Gastrocnemius medialis (tissue), 4 donors: Measurements from ENCODE around the gene ZNF354B. TPM values are rescaled to one million over a fixed set of nuclear protein-coding genes. Genes with fewer than 3 reads are reported as not detected.
"Not testable (repeated sequence)": the region's sequence is repeated elsewhere in the genome, so short reads cannot be mapped to it uniquely, and the experiment has no call there.

Source experiments
- ATAC-seq, 2 donors: fragments of 150-250 bp; one replicate each; pipeline ENCODE4 v1.9.1; 2016
- DNase-seq, 2 donors: peaks; one replicate each; pipeline ENCODE4 v3.0.0-alpha.2; 2019
- H3K27ac ChIP-seq, 4 donors: fragments of 200-600 bp; sonication (generic); 1 replicate in 1 of 4; 2 replicates in 3 of 4; pipeline ENCODE4 v1.5.1; 2016 to 2018; ENCODE audit warnings: mild to moderate bottlenecking in 2 of 4, moderate library complexity in 1 of 4
- H3K27me3 ChIP-seq, 3 donors: fragments of 200-600 bp; sonication (generic) in 2 of 3; 1 replicate in 1 of 3; 2 replicates in 2 of 3; pipeline versions ENCODE4 v1.5.1 to v1.6.0; 2016 to 2019; ENCODE audit warnings: mild to moderate bottlenecking in 1 of 3, moderate library complexity in 1 of 3
- H3K36me3 ChIP-seq, 2 donors: fragments of 200-600 bp; sonication (generic) in 1 of 2; one replicate each; pipeline ENCODE4 v1.5.1; 2017 to 2018
- H3K4me1 ChIP-seq, 2 donors: fragments of 200-600 bp; sonication (generic) in 1 of 2; one replicate each; pipeline ENCODE4 v1.5.1; 2016 to 2017; ENCODE audit warnings: mild to moderate bottlenecking in 2 of 2
- H3K4me3 ChIP-seq, 4 donors: fragments of 200-600 bp; sonication (generic) in 3 of 4; 1 replicate in 1 of 4; 2 replicates in 3 of 4; pipeline ENCODE4 v1.5.1; 2016 to 2019; ENCODE audit warnings: mild to moderate bottlenecking in 2 of 4
- H3K9me3 ChIP-seq, 3 donors: fragments of 200-600 bp; sonication (generic) in 2 of 3; 1 replicate in 1 of 3; 2 replicates in 2 of 3; pipeline ENCODE4 v1.5.1; 2016 to 2019
- POLR2A ChIP-seq, 2 donors: fragments of 450-650 bp; IDR thresholded peaks; one replicate each; pipeline ENCODE4 v1.6.1; 2017; ENCODE audit warnings: antibody characterized with exemption in 2 of 2, mild to moderate bottlenecking in 2 of 2, moderate library complexity in 2 of 2
- in situ Hi-C, 4 donors: fragments of 200-750 bp; cut with MboI; loops; one replicate each; pipeline versions ENCODE4 v1.15.0 to v1.8.0; 2017; ENCODE audit warnings: low sequenced_read_pairs in 4 of 4
- intact Hi-C: fragments of 100-400 bp; cut with DNase I; formaldehyde crosslinking; loops from one replicate; pipeline ENCODE4 v1.15.1; 2023; ENCODE audit warnings: low total_unique reads
- total RNA-seq, 4 donors: library from RNA; depleted of rRNA; stranded (reverse); fragments of >200 nt; gene quantifications; one replicate each; pipeline versions ENCODE4 v1.1.0 to v1.2.3, GENCODE V29; 2016
- TF ChIP-seq, protein P1 (sequence below), 5 experiments: fragments of 450-650 bp in 3 of 5; fragments of 200-600 bp in 2 of 5; sonication (generic) in 2 of 5; IDR thresholded peaks in 4 of 5; conservative IDR thresholded peaks in 1 of 5; 1 replicate in 4 of 5; 2 replicates in 1 of 5; pipeline ENCODE4 v1.5.1; 2016 to 2019; ENCODE audit warnings: antibody characterized with exemption in 5 of 5, mild to moderate bottlenecking in 3 of 5, moderate library complexity in 3 of 5

Gene ZNF354B
- total RNA-seq, 4 donors from 2014 or later, result 4.4 to 11.3 (median 5.0) TPM

DNA sequence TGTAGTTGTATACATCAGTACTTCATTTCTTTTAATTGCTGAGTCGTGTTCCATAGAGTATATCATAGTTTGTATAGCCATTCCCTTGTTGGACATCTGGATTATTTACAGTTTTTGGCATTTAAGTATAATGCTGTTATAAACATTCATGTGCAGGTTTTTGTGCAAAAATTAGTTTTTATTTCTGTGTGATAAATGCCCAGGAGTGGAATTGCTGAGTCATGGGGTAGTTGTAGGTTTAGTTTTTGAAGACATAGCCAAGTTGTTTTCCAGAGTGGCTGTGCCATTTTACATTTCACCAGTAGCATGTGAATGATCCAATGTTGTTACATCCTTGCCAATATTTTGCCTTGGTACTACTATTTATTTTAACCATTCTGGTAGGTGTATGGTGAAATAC, 12.5 kb downstream of the ZNF354B start:
- Histone ChIP-seq H3K4me3 (no peak overlapping the region), H3K4me1 (no peaks in the 10 kb centered on the region), H3K36me3 (peaks cover 0 to 95% of the 10 kb centered on the region in 2 donors), H3K27ac (no peak overlapping the region), H3K27me3 (no peaks in the 10 kb centered on the region), H3K9me3 (peaks cover 0 to 18% (median 10%) of the 10 kb centered on the region in 3 donors)
- in situ Hi-C loops (loop anchor here in 1 of 4 donors (25.0 kb wide), 1 partner anchor 610 kb away; no protein-coding TSS in a partner anchor), intact Hi-C loops (no loop called here)
- DNase-seq, result no peak
- TF ChIP-seq, protein P1, sequence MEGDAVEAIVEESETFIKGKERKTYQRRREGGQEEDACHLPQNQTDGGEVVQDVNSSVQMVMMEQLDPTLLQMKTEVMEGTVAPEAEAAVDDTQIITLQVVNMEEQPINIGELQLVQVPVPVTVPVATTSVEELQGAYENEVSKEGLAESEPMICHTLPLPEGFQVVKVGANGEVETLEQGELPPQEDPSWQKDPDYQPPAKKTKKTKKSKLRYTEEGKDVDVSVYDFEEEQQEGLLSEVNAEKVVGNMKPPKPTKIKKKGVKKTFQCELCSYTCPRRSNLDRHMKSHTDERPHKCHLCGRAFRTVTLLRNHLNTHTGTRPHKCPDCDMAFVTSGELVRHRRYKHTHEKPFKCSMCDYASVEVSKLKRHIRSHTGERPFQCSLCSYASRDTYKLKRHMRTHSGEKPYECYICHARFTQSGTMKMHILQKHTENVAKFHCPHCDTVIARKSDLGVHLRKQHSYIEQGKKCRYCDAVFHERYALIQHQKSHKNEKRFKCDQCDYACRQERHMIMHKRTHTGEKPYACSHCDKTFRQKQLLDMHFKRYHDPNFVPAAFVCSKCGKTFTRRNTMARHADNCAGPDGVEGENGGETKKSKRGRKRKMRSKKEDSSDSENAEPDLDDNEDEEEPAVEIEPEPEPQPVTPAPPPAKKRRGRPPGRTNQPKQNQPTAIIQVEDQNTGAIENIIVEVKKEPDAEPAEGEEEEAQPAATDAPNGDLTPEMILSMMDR (IDR thresholded peaks at IDR 0.05 in 4 of 5, conservative IDR thresholded peaks at IDR 0.05 in 1 of 5), result no peak
- TF ChIP-seq POLR2A (IDR thresholded peaks at IDR 0.05), result no peak
- no peak for ATAC-seq

DNA sequence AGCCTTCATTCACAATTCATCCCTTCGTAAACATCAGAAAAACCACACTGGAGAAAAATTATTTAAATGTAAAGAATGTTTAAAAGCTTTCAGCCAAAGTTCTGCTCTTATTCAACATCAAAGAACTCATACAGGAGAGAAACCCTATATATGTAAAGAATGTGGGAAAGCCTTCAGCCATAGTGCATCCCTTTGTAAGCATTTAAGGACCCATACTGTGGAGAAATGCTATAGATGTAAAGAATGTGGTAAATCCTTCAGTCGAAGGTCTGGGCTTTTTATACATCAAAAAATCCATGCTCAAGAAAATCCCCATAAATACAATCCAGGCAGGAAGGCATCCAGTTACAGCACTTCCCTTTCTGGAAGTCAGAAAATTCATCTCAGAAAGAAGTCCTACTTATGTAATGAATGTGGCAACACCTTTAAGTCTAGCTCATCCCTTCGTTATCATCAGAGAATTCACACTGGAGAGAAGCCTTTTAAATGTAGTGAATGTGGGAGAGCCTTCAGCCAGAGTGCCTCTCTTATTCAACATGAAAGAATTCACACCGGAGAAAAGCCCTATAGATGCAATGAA, 23.5 kb downstream of the ZNF354B start:
- H3K27me3 ChIP-seq, H3K27ac ChIP-seq, intact Hi-C loops, DNase-seq, in situ Hi-C loops, ATAC-seq, H3K4me1 ChIP-seq: not testable (repeated sequence)
- H3K4me3 ChIP-seq, result peak overlapping the region in 1 of 4 donors; percentile 38
- H3K36me3 ChIP-seq, result peaks cover 10 to 93% of the 10 kb centered on the region in 2 donors
- peaks cover 6 to 56% (median 33%) of the 10 kb centered on the region in 3 donors for H3K9me3 ChIP-seq

DNA sequence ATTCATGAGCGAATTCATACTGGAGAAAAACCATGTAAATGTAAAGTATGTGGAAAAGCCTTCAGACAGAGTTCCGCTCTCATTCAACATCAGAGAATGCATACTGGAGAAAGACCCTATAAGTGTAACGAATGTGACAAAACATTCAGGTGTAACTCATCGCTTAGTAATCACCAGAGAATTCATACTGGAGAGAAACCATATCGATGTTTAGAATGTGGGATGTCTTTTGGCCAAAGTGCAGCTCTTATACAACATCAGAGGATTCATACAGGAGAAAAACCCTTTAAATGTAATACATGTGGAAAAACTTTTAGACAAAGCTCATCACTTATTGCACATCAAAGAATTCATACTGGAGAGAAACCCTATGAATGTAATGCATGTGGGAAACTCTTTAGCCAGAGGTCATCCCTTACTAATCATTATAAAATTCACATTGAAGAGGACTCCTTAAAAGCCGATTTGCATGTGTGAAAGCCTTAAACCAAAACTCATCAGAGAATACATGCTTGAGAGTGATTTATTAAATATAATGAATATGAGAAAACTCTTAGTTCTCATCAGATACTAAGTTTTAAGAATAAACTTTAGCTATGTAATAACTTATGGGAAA, 24.2 kb downstream of the ZNF354B start:
- TF ChIP-seq, protein P1 (IDR thresholded peaks at IDR 0.05 in 4 of 5, conservative IDR thresholded peaks at IDR 0.05 in 1 of 5), result no peak
- no peak for TF ChIP-seq POLR2A (IDR thresholded peaks at IDR 0.05)
- intact Hi-C loops, result no loop called here
- ATAC-seq, result no peak
- DNase-seq, result no peak
- Histone ChIP-seq H3K9me3 (peaks cover 6 to 62% (median 33%) of the 10 kb centered on the region in 3 donors), H3K27me3 (no peaks in the 10 kb centered on the region), H3K36me3 (peaks cover 10 to 99% of the 10 kb centered on the region in 2 donors), H3K4me3 (peak overlapping the region in 2 of 4 donors; percentile 5 to 21), H3K27ac (no peak overlapping the region), H3K4me1 (no peaks in the 10 kb centered on the region)
- in situ Hi-C loops, result no loop called here

GRCh38 chr5:178895615-178896571, 36.1 kb downstream of the ZNF354B start, which contains the start of gene ZFP2:
Gene ZFP2 (plus strand): TSS chr5:178895913. CDS start chr5:178931314, 35,401 bp downstream.
- intact Hi-C loops (no loop called here), in situ Hi-C loops (no loop called here)
- H3K36me3 ChIP-seq, result peaks cover 0 to 2% of the 10 kb centered on the region in 2 donors
- ATAC-seq (peak; percentile 53 to 76), DNase-seq (peak in 1 of 2 donors; percentile 26)
- H3K4me3 ChIP-seq, result peak within 1 kb of the TSS; percentile 70 to 85 (median 76)
- H3K27ac ChIP-seq, result peak within 1 kb of the TSS; percentile 36 to 70 (median 52)
- no peaks in the 10 kb centered on the region for H3K27me3 ChIP-seq
- H3K9me3 ChIP-seq, result no peaks in the 10 kb centered on the region
- TF ChIP-seq, protein P1 (IDR thresholded peaks at IDR 0.05 in 4 of 5, conservative IDR thresholded peaks at IDR 0.05 in 1 of 5), result no peak
- TF ChIP-seq POLR2A (IDR thresholded peaks at IDR 0.05), result no peak
- peaks cover 0 to 6% of the 10 kb centered on the region in 2 donors for H3K4me1 ChIP-seq
